IMR-90 (cell line): ENCODE measurements around the gene COX8A. TPM values are rescaled to one million over a fixed set of nuclear protein-coding genes. Genes with fewer than 3 reads are reported as not detected.

Experiments used
- ATAC-seq: fragments of 200-7000 bp; cut with Tn5 transposase; 2 replicates; pipeline ENCODE4 v1.9.1; 2020; ENCODE audit warnings: low read depth, mild to moderate bottlenecking, moderate library complexity
- BruUV-seq: library from RNA; stranded (reverse); fragments of 400-500 nt; replicated peaks from 2 replicates; lab custom pipeline; 2021; lab: Mats Ljungman, UMichigan
- CTCF ChIA-PET: fragments of 300-600 bp; formaldehyde crosslinking; extraction: SDS; loops from one replicate; lab custom pipeline; 2021; ENCODE audit warnings: antibody characterized with exemption; lab: Yijun Ruan, JAX
- POLR2A ChIA-PET: fragments of 300-600 bp; sonication (Branson Sonifier 250); formaldehyde crosslinking; loops from one replicate; lab custom pipeline; 2022; ENCODE audit warnings: antibody characterized with exemption; ENCODE audit not compliant: unreplicated experiment; lab: Charles Lee
- DNase-seq: peaks from one replicate; pipeline ENCODE4 v3.0.0; 2013
- H2AFZ ChIP-seq: replicated peaks from 2 replicates; pipeline ENCODE3; 2013; ENCODE audit warnings: low read length, mild to moderate bottlenecking; ENCODE audit not compliant: poor library complexity
- H2AK5ac ChIP-seq: 2 replicates; pipeline ENCODE4 v1.6.1; 2013; ENCODE audit warnings: low read depth, low read length, inconsistent platforms
- H2AK9ac ChIP-seq: replicated peaks from 2 replicates; pipeline ENCODE3; 2013; ENCODE audit warnings: mild to moderate bottlenecking, low read depth, low read length, moderate library complexity; ENCODE audit not compliant: poor library complexity
- H2BK120ac ChIP-seq: 2 replicates; pipeline ENCODE4 v1.6.1; 2013; ENCODE audit warnings: low read depth, low read length, inconsistent platforms
- H2BK15ac ChIP-seq: 3 replicates; pipeline ENCODE4 v1.6.1; 2013; ENCODE audit warnings: low read depth, low read length, inconsistent platforms
- H2BK20ac ChIP-seq: 2 replicates; pipeline ENCODE4 v1.6.1; 2013; ENCODE audit warnings: low read depth, mild to moderate bottlenecking, inconsistent platforms, low read length, moderate library complexity
- H2BK5ac ChIP-seq: 2 replicates; pipeline ENCODE4 v1.6.1; 2013; ENCODE audit warnings: mild to moderate bottlenecking, low read depth, low read length, inconsistent platforms; ENCODE audit not compliant: poor library complexity, severe bottlenecking
- H3K14ac ChIP-seq: replicated peaks from 2 replicates; pipeline ENCODE4 v1.6.1; 2013; ENCODE audit warnings: low read depth, low read length, inconsistent platforms
- H3K18ac ChIP-seq: 2 replicates; pipeline ENCODE4 v1.6.1; 2013; ENCODE audit warnings: low read depth, low read length, control low read depth
- H3K23ac ChIP-seq: 2 replicates; pipeline ENCODE4 v1.6.1; 2013; ENCODE audit warnings: low read depth, low read length, inconsistent platforms
- H3K27ac ChIP-seq: 2 replicates; pipeline ENCODE4 v1.5.1; 2013; ENCODE audit warnings: mild to moderate bottlenecking, control low read depth, low read length; ENCODE audit not compliant: insufficient read depth
- H3K27me3 ChIP-seq: 2 replicates; pipeline ENCODE4 v1.6.1; 2013; ENCODE audit warnings: low read length; ENCODE audit not compliant: control insufficient read depth, insufficient read depth
- H3K36me3 ChIP-seq: 2 replicates; pipeline ENCODE4 v1.6.1; 2013; ENCODE audit warnings: low read length, mixed read lengths; ENCODE audit not compliant: control insufficient read depth, insufficient read depth
- H3K4ac ChIP-seq: 2 replicates; pipeline ENCODE4 v1.6.1; 2013; ENCODE audit warnings: low read depth, low read length, inconsistent platforms
- H3K4me1 ChIP-seq: 2 replicates; pipeline ENCODE4 v1.6.1; 2013; ENCODE audit warnings: low read length, mixed read lengths; ENCODE audit not compliant: control insufficient read depth, insufficient read depth
- H3K4me2 ChIP-seq: 2 replicates; pipeline ENCODE4 v1.6.1; 2013; ENCODE audit warnings: low read depth, mild to moderate bottlenecking, control low read depth, low read length, moderate library complexity
- H3K4me3 ChIP-seq: 2 replicates; pipeline ENCODE4 v1.5.1; 2013; ENCODE audit warnings: low read depth, mild to moderate bottlenecking, control low read depth, low read length, moderate library complexity; ENCODE audit not compliant: insufficient read depth
- H3K56ac ChIP-seq: 2 replicates; pipeline ENCODE4 v1.6.1; 2013; ENCODE audit warnings: low read length, inconsistent platforms; ENCODE audit not compliant: insufficient read depth; ENCODE audit errors: extremely low read depth
- H3K79me1 ChIP-seq, 2 experiments: 2 replicates each; pipeline ENCODE4 v1.6.1; 2013; ENCODE audit warnings: low read length in 2 of 2, inconsistent platforms in 1 of 2, low read depth in 1 of 2
- H3K9ac ChIP-seq: 2 replicates; pipeline ENCODE4 v1.6.1; 2013; ENCODE audit warnings: low read depth, low read length, control low read depth
- H3K9me1 ChIP-seq: 2 replicates; pipeline ENCODE4 v1.6.1; 2013; ENCODE audit warnings: low read length, inconsistent platforms; ENCODE audit not compliant: insufficient read depth
- H3K9me3 ChIP-seq: 2 replicates; pipeline ENCODE4 v1.6.1; 2013; ENCODE audit warnings: low read length; ENCODE audit not compliant: control insufficient read depth, insufficient read depth
- H4K20me1 ChIP-seq: 2 replicates; pipeline ENCODE4 v1.6.1; 2013; ENCODE audit warnings: low read length, inconsistent platforms; ENCODE audit not compliant: insufficient read depth
- H4K5ac ChIP-seq: 2 replicates; pipeline ENCODE4 v1.6.1; 2013; ENCODE audit warnings: mild to moderate bottlenecking, low read depth, low read length, control low read depth
- H4K8ac ChIP-seq, 2 experiments: 2 replicates each; pipeline ENCODE4 v1.6.1; 2013; ENCODE audit warnings: low read depth in 2 of 2, low read length in 2 of 2, control low read depth in 1 of 2, inconsistent platforms in 1 of 2
- H4K91ac ChIP-seq: 2 replicates; pipeline ENCODE4 v1.6.1; 2013; ENCODE audit warnings: low read depth, low read length, inconsistent platforms; ENCODE audit not compliant: insufficient read depth
- BHLHE40 ChIP-seq: fragments of 150-350 bp; IDR thresholded peaks from 2 replicates; pipeline ENCODE4 v1.6.1; 2016; ENCODE audit warnings: mild to moderate bottlenecking, low read depth, low read length
- CEBPB ChIP-seq: IDR thresholded peaks from 2 replicates; pipeline ENCODE4 v1.6.1; 2012; ENCODE audit warnings: low read depth, low read length, improper control_type of control experiment
- CHD1 ChIP-seq: IDR thresholded peaks from 2 replicates; pipeline ENCODE4 v1.6.1; 2012; ENCODE audit warnings: low read depth, low read length, improper control_type of control experiment
- CTCF ChIP-seq: conservative IDR thresholded peaks from 2 replicates; pipeline ENCODE4 v1.5.1; 2012; ENCODE audit warnings: mild to moderate bottlenecking, low read depth, low read length, improper control_type of control experiment
- ELK1 ChIP-seq: fragments of 150-350 bp; IDR thresholded peaks from 2 replicates; pipeline ENCODE4 v1.6.1; 2016; ENCODE audit warnings: low read depth, mild to moderate bottlenecking, low read length, moderate library complexity, borderline replicate concordance
- FOS ChIP-seq: fragments of 150-350 bp; IDR thresholded peaks from 2 replicates; pipeline ENCODE4 v1.6.1; 2016; ENCODE audit warnings: low read depth, low read length
- MAFK ChIP-seq: IDR thresholded peaks from 2 replicates; pipeline ENCODE4 v1.6.1; 2012; ENCODE audit warnings: low read depth, low read length, improper control_type of control experiment
- MAZ ChIP-seq: IDR thresholded peaks from 2 replicates; pipeline ENCODE4 v1.6.1; 2012; ENCODE audit warnings: low read depth, mild to moderate bottlenecking, low read length, improper control_type of control experiment, moderate library complexity, borderline replicate concordance
- MXI1 ChIP-seq: IDR thresholded peaks from 2 replicates; pipeline ENCODE4 v1.6.1; 2012; ENCODE audit warnings: low read depth, mild to moderate bottlenecking, low read length, moderate library complexity, borderline replicate concordance
- NFE2L2 ChIP-seq: fragments of 150-350 bp; IDR thresholded peaks from 2 replicates; pipeline ENCODE4 v1.6.1; 2016; ENCODE audit warnings: low read depth, mild to moderate bottlenecking, low read length
- POLR2A ChIP-seq: IDR thresholded peaks from 2 replicates; pipeline ENCODE4 v1.6.1; 2012; ENCODE audit warnings: mild to moderate bottlenecking, low read depth, low read length
- RAD21 ChIP-seq: IDR thresholded peaks from 2 replicates; pipeline ENCODE4 v1.6.1; 2012; ENCODE audit warnings: low read length, improper control_type of control experiment
- RCOR1 ChIP-seq: IDR thresholded peaks from 2 replicates; pipeline ENCODE4 v1.6.1; 2012; ENCODE audit warnings: mild to moderate bottlenecking, low read length, improper control_type of control experiment; ENCODE audit not compliant: insufficient replicate concordance
- RFX5 ChIP-seq: IDR thresholded peaks from 2 replicates; pipeline ENCODE4 v1.8.0; 2012; ENCODE audit warnings: low read depth, mild to moderate bottlenecking, low read length, moderate library complexity
- SMC3 ChIP-seq: fragments of 150-350 bp; IDR thresholded peaks from 2 replicates; pipeline ENCODE4 v1.6.1; 2016; ENCODE audit warnings: low read depth, mild to moderate bottlenecking, antibody characterized with exemption, low read length, moderate library complexity
- USF2 ChIP-seq: fragments of 150-350 bp; IDR thresholded peaks from 2 replicates; pipeline ENCODE4 v1.6.1; 2017; ENCODE audit warnings: mild to moderate bottlenecking, antibody characterized with exemption, low read length, low read depth
- WGBS, 2 experiments: methylation state at CpG; one replicate each; pipeline versions ENCODE4 v1.1.5 to v1.1.7; 2013; ENCODE audit warnings: missing lambda C conversion rate in 2 of 2; ENCODE audit not compliant: insufficient read length in 1 of 2; ENCODE audit errors: extremely low coverage in 2 of 2; 5-methylcytosine and 5-hydroxymethylcytosine counted together
- dilution Hi-C: fragments of 300-500 bp; cut with HindIII; formaldehyde crosslinking; loops from one replicate; pipeline ENCODE4 v1.14.3; 2018; ENCODE audit warnings: low sequenced_read_pairs; ENCODE audit not compliant: unreplicated experiment
- in situ Hi-C: fragments of 300-500 bp; cut with MboI; formaldehyde crosslinking; loops from 3 replicates; pipeline ENCODE4 v1.14.3; 2019; ENCODE audit warnings: low sequenced_read_pairs, inconsistent platforms, mixed read lengths
- intact Hi-C: fragments of 100-400 bp; cut with micrococcal nuclease; formaldehyde crosslinking; loops from 2 replicates; pipeline ENCODE4 v1.10.0; 2022
- polyA plus RNA-seq, 3 experiments: library from polyadenylated mRNA; depleted of rRNA; stranded (reverse); fragments of >200 nt; gene quantifications; 2 replicates each; pipeline ENCODE4 v1.2.3, GENCODE V29; 2012; ENCODE audit warnings: low replicate concordance in 1 of 3
- total RNA-seq: library from RNA; depleted of rRNA; stranded (reverse); fragments of >200 nt; gene quantifications from 2 replicates; pipeline ENCODE4 v1.2.3, GENCODE V29; 2012

The COX8A gene
- total and polyA plus RNA-seq, 2 of the 4 experiments (the other 2 are of a cell fraction), result 250 to 598 TPM

GRCh38 chr11:63993993-63994392 lies 19.6 kb downstream of the COX8A start:
- Histone ChIP-seq H4K20me1 (peaks cover 25% of the 10 kb centered on the region), H2BK20ac (no peak overlapping the region), H3K79me1 (peaks cover 17 to 43% of the 10 kb centered on the region in 2 experiments), H4K91ac (no peak overlapping the region), H3K9ac (no peak overlapping the region), H2AK9ac (no peak overlapping the region), H3K36me3 (peaks cover 60% of the 10 kb centered on the region), H3K4me1 (no peaks in the 10 kb centered on the region), H3K27me3 (no peaks in the 10 kb centered on the region), H2BK5ac (no peak overlapping the region), H3K9me1 (no peaks in the 10 kb centered on the region; the same call in 1 of the 2 replicates), H3K9me3 (no peaks in the 10 kb centered on the region), H2AK5ac (no peak overlapping the region), H3K23ac (no peak overlapping the region), H3K4ac (no peak overlapping the region), H3K14ac (no peak overlapping the region), H2BK15ac (no peak overlapping the region), H3K56ac (no peak overlapping the region), H2BK120ac (no peak overlapping the region), H3K18ac (no peak overlapping the region), H3K4me2 (no peak overlapping the region), H3K4me3 (no peak overlapping the region), H4K8ac (no peak overlapping the region), H4K5ac (no peak overlapping the region), H3K27ac (no peak overlapping the region), H2AFZ (no peak overlapping the region)
- CTCF ChIA-PET, result no interaction called here
- no peak for ATAC-seq
- POLR2A ChIA-PET, result no interaction called here
- intact Hi-C loops, result no loop called here
- no peak for TF ChIP-seq ELK1
- TF ChIP-seq SMC3, result no peak
- TF ChIP-seq MAZ, result no peak
- no peak for TF ChIP-seq RAD21
- TF ChIP-seq CHD1, result no peak
- no peak for TF ChIP-seq MAFK
- no peak for TF ChIP-seq MXI1
- TF ChIP-seq CTCF, result no peak
- TF ChIP-seq NFE2L2, result no peak
- TF ChIP-seq RFX5, result no peak
- TF ChIP-seq RCOR1, result no peak
- no peak for TF ChIP-seq BHLHE40
- no peak for TF ChIP-seq POLR2A
- TF ChIP-seq USF2, result no peak
- no peak for TF ChIP-seq FOS
- TF ChIP-seq CEBPB, result no peak
- BruUV-seq, result no TSS peak
- in situ Hi-C loops, result loop anchor here (5.0 kb wide), 1 partner anchor 153 kb away; no protein-coding TSS in a partner anchor
- dilution Hi-C loops, result no loop called here
- no peak for DNase-seq
- 100% methylated on average over 1 of the region's 6 CpGs; no CpG with 5 or more reads in 1 of the 2 experiments for WGBS, 2 experiments
